ENCODE results near the gene FAM229A. TPM values are rescaled to one million over a fixed set of nuclear protein-coding genes. Genes with fewer than 3 reads are reported as not detected.
"Not testable (repeated sequence)": the region's sequence is repeated elsewhere in the genome, so short reads cannot be mapped to it uniquely, and the experiment has no call there.

FAM229A gene
- total RNA-seq, 1 donor from 2014 or later, result 5.5 TPM

DNA sequence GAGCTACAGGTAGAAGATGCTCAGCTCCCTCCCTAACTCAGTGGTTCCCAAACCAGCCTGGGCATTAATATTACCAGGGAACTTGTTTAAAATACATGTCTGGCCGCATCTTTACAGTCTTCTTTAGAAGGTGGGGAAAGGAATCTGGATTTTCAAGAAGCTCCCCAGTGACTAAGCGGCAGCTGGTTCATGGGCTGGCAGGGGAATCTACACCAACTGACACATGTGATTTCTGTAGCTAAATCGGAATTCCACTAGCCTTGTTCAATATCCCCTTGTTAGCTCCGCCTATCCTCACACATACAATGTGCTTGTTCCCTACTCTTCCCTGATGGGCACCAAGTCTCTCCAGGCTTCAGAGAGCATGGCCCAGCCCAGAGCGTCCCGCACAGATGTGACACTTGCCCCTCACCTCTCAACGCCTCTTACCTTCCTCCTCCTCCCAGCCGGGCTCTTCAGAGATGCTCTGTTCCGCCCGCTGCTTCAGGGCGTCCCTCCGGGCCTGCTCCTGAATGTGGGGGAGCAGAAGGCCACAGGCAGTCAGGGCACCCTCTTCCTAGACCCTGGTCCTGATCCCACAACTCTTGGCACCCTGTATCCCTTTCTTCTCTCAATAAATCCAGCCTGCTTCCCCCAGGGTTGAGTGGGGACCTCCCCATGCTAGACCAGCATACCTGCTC lies 15.4 kb upstream of the FAM229A start:
- no peak for DNase-seq (ENCODE audit: extremely low read depth, low read depth, low spot score)

DNA sequence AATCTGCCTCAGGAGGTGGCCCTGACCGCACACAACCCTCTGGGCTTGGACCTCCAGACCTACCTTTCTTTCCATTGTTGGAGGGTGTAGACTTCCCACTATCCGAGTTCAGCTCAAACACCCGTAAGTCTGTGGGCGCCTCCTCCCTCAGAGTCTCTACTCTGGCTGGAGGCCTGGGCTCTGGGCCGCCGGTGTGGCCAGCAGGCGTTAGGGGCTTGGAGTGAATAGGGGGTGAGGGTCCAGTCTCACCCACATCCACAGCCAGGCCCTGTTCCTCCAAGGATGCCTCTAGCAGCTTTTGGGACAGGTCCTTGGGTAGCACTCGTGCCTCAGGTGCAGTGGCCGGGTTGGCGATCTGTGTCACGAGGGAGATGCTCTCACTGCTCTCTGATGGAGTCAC lies 13.9 kb upstream of the FAM229A start:
- no peak for DNase-seq (ENCODE audit: extremely low read depth, low read depth, low spot score)

GRCh38 chr1:32373996-32374592 lies 11.8 kb upstream of the FAM229A start:
- no peak for DNase-seq (ENCODE audit: extremely low read depth, low read depth, low spot score)

DNA sequence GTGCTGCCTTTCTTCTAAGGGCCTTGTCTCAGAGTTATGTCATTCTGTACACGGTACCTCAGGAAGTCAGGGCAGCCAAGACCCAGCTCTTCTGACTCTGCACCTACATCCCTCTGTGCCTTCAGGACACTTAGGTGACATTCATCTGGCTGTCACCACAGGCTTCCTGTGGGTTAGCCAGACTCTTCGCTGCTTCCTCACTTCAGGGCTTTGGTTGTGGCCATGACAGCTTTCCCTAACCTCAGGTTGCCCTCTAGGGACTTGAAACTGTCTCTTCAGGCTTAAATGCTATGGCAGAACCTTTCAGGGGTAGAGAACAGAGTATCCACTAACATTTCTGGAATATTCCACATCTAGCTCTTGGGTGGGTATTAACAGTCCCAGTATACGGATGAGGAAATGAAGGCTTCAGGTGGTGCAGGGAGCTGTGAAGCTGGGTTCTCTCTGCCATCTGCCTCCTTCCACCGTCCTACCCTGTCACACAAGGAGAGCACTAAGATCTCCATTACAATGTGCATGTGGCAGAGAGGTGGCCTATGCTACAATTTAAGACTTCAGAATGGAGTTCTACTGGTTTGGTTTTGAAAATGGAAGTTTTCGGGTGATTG lies 10.0 kb upstream of the FAM229A start:
- no peak for DNase-seq (ENCODE audit: extremely low read depth, low read depth, low spot score)

- no peak for DNase-seq (ENCODE audit: extremely low read depth, low read depth, low spot score)
Observed at GRCh38 chr1:32367912-32368635, 5.8 kb upstream of the FAM229A start.

DNA sequence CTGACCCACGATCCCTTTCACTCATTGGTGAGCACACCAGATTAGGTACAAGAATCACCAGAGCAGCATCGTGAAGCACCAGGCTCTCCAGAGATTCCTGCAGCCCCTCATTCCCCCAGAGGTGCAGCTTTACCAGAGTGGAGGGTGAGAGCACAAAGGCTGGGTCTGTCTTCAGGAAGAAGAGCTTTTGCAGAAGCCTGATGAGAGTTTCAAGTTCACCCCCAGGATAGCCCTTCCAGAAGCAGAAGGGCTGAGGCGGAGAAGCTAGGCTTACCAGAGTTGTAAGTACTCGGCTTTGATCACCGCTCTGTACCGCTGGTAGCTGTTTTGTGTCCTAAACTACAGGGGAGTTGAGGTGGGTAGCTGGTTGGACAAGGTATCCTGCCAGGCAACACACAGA lies 3.2 kb upstream of the FAM229A start:
- no peak for DNase-seq (ENCODE audit: extremely low read depth, low read depth, low spot score)

- DNase-seq (ENCODE audit: extremely low read depth, low read depth, low spot score), result no peak
Observed at GRCh38 chr1:32364836-32365235, 2.6 kb upstream of the FAM229A start.

DNA sequence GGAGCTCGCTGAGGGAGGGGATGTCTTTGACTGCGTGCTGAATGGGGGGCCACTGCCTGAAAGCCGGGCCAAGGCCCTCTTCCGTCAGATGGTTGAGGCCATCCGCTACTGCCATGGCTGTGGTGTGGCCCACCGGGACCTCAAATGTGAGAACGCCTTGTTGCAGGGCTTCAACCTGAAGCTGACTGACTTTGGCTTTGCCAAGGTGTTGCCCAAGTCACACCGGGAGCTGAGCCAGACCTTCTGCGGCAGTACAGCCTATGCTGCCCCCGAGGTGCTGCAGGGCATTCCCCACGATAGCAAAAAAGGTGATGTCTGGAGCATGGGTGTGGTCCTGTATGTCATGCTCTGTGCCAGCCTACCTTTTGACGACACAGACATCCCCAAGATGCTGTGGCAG lies 1.4 kb upstream of the FAM229A start:
- no peak for DNase-seq (ENCODE audit: extremely low read depth, low read depth, low spot score)

GRCh38 chr1:32361674-32362473 lies 411 bp downstream of the FAM229A start:
- DNase-seq (ENCODE audit: extremely low read depth, low read depth, low spot score), result no peak

DNA sequence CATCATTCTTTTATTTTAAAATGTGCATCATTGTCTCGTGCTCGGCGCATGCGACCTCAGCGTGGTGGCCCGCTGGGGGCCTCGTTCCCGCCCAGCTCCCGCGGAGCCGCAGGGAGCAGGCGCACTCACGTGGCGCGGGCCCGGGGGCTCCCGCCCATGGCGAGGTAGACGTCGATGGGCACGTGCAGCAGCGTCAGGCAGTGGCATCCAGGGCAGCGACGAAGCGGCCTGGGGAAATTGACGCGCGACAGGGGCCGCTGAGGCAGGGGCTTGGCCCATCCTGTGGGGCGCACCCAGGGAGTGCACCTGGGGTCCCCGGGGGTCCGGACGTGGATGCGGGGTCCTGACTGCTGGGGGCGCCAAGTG lies 994 bp downstream of the FAM229A start:
- no peak for DNase-seq (ENCODE audit: extremely low read depth, low read depth, low spot score)

DNA sequence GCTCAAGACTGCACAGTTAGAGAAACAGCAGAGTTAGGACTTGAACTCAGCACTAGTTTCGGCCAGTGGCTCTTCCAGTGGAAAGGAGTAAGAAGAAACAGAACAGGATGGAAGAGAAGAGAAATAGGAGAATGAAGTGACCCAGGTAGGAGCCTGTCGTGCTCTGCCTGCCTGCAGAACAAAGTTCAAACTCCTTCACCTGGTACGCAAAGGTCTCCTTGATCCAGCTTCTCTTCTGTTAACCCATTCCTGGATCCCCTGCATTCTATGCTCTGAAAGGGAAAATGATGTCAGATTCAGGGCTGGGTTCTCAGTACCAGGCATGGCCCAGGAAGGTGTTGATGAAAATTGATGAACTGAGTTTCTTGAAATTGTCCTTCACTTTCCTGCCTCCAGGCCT lies 3.9 kb downstream of the FAM229A start:
- no peak for DNase-seq (ENCODE audit: extremely low read depth, low read depth, low spot score)

DNA sequence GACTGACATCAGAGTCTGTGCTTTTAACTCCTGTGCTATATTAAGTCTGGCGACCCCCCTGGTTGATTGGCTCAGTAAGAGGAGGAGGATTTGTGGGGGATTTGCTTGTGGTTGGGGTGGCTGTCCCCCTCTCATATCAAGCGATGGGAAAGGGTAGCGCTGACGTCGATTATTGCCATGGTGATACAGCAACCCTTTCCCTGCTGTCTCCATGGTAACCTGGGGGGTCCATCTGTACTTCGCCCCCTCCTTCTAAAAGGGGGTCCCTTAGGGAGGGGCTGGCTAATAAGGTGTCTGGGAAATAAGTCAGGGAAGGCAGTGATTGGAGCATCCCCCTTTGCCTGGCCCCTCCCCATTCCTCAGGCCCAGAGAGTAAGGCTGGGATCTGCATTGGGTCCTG lies 4.7 kb downstream of the FAM229A start:
- DNase-seq (ENCODE audit: extremely low read depth, low read depth, low spot score), result no peak

- DNase-seq (ENCODE audit: extremely low read depth, low read depth, low spot score), result no peak
Observed at GRCh38 chr1:32356478-32356877, 5.8 kb downstream of the FAM229A start.

DNA sequence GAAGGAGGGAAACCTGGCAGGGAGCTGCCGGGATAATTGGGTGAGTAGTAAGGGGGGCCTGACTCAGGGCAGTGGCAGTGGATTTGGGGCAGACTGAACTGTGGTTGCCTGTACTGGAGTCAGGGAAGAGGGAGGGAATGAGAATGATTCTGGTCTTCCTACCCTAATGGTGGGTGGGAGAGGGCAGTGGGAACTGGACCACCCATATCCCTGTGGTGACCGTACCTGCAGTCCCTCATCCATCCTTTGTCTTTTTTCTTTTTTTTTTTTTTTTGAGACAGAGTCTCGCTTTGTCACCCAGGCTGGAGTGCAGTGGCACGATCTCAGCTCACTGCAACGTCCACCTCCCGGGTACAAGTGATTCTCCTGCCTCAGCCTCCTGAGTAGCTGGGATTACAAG lies 6.5 kb downstream of the FAM229A start:
- DNase-seq (ENCODE audit: extremely low read depth, low read depth, low spot score), result not testable (repeated sequence)

- DNase-seq (ENCODE audit: extremely low read depth, low read depth, low spot score), result no peak
Observed at GRCh38 chr1:32353886-32354570, 8.3 kb downstream of the FAM229A start.

DNA sequence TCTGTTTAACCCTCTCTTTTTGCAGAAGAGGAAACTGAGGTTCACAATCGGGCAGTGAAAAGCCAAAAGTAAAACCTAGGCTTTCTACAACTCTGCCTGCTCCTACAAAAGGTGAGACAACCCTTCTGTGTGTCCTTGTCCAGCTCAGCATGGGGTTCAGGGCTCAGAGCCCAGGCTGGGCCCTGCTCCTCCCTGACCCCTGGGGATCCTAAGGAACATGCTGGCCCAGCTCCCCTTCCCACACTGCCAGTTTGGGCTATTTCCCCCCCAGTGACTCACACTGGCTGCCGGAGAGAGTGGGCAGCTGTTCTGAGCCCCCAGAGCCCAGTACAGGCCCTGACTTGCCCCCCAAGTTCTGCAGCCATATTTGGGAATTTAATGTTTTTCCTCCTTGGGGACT lies 8.9 kb downstream of the FAM229A start:
- no peak for DNase-seq (ENCODE audit: extremely low read depth, low read depth, low spot score)

GRCh38 chr1:32352831-32353383 lies 9.4 kb downstream of the FAM229A start:
- DNase-seq (ENCODE audit: extremely low read depth, low read depth, low spot score), result no peak

GRCh38 chr1:32352239-32352745 lies 10.0 kb downstream of the FAM229A start:
- no peak for DNase-seq (ENCODE audit: extremely low read depth, low read depth, low spot score)

DNA sequence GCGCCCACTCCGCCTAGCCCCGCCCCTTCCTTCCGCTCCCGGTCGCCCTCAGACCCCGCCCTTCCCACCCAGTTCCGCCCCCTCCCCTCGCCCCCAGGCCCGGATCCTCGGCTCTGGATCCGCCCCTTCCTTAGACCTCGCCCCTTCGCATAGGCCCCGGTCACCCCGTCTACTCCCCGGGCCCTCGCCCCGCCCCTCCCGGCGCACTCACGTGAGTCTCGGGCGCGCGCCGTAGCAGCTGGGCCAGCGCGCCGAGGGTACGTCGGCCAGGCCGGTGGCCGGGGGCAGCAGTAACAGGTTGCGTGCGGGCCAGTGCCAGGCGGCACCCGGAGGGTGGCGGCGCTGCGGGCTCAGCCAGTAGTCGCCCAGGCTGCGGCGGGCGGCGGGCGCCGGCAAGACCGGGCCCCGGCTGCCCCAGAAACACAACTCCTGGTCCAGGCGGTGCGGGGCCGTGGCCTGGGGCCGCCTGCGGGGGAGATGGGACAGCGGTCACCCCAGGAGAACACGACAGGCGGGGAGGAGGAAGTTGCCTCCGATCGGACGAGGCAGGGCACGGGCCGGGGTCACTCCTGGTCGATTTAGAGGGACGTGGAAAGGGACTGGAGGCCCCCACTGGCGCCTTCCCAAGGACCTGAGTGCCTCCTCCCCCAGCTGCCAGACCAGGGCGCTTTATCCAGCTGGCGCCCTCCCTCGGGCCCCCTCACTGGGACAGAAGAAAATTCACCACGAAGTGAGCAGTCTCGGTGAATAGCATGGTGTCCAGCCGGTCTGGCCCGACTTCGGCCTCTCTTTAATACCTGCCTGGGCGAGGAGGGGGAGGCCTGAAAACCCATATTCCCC lies 10.7 kb downstream of the FAM229A start:
- no peak for DNase-seq (ENCODE audit: extremely low read depth, low read depth, low spot score)
